ENCODE measurements around the gene PTPRT. TPM values are rescaled to one million over a fixed set of nuclear protein-coding genes. Genes with fewer than 3 reads are reported as not detected.

The PTPRT gene
- total and polyA plus RNA-seq, 9 donors: under 0.01 to 3.2 (median 0.22) TPM; not detected in 1

- no peak for DNase-seq
- WGBS, 3 donors: 49 to 63% (median 62%) methylated on average over 4 of the region's 4 CpGs
- no peak overlapping the region for H3K27ac ChIP-seq
- no peaks in the 10 kb centered on the region for H3K9me3 ChIP-seq
- no peaks in the 10 kb centered on the region for H3K4me1 ChIP-seq (ENCODE audit: insufficient read depth)
- no peak overlapping the region for H3K4me3 ChIP-seq
- TF ChIP-seq POLR2A (IDR thresholded peaks at IDR 0.05): no peak
- TF ChIP-seq CTCF (IDR thresholded peaks at IDR 0.05): no peak
- TF ChIP-seq EP300 (IDR thresholded peaks at IDR 0.05): no peak
- intact Hi-C loops (cut with DNase I): no loop called here
- no peaks in the 10 kb centered on the region for H3K36me3 ChIP-seq
- H3K27me3 ChIP-seq: no peaks in the 10 kb centered on the region
Observed at GRCh38 chr20:42191140-42191860, 998.4 kb downstream of the PTPRT start.

GRCh38 chr20:42190084-42190483 is 999.6 kb downstream of the PTPRT start:
- Histone ChIP-seq H3K27ac (no peak overlapping the region), H3K9me3 (no peaks in the 10 kb centered on the region), H3K4me1 (ENCODE audit: insufficient read depth) (no peaks in the 10 kb centered on the region), H3K4me3 (no peak overlapping the region), H3K36me3 (no peaks in the 10 kb centered on the region), H3K27me3 (no peaks in the 10 kb centered on the region)
- intact Hi-C loops (cut with DNase I): no loop called here
- TF ChIP-seq POLR2A (IDR thresholded peaks at IDR 0.05): no peak
- no peak for TF ChIP-seq CTCF (IDR thresholded peaks at IDR 0.05)
- 54 to 63% (median 59%) methylated on average over 3 of the region's 3 CpGs for WGBS, 3 donors
- DNase-seq: no peak

GRCh38 chr20:42186337-42186736 is 1003.4 kb downstream of the PTPRT start:
- Histone ChIP-seq H3K4me1 (ENCODE audit: insufficient read depth) (no peaks in the 10 kb centered on the region), H3K4me3 (no peak overlapping the region), H3K9me3 (no peaks in the 10 kb centered on the region), H3K27me3 (no peaks in the 10 kb centered on the region), H3K27ac (no peak overlapping the region), H3K36me3 (no peaks in the 10 kb centered on the region)
- no peak for DNase-seq
- intact Hi-C loops (cut with DNase I): no loop called here
- WGBS, 3 donors: 49 to 67% (median 58%) methylated on average over 3 of the region's 3 CpGs
- TF ChIP-seq POLR2A (IDR thresholded peaks at IDR 0.05): no peak
- TF ChIP-seq EP300 (IDR thresholded peaks at IDR 0.05): no peak
- TF ChIP-seq CTCF (IDR thresholded peaks at IDR 0.05): no peak

- Histone ChIP-seq H3K4me3 (no peak overlapping the region), H3K4me1 (ENCODE audit: insufficient read depth) (no peaks in the 10 kb centered on the region), H3K27me3 (no peaks in the 10 kb centered on the region), H3K27ac (no peak overlapping the region), H3K36me3 (no peaks in the 10 kb centered on the region), H3K9me3 (no peaks in the 10 kb centered on the region)
- WGBS, 3 donors: 46 to 55% (median 51%) methylated on average over 4 of the region's 4 CpGs
- intact Hi-C loops (cut with DNase I): no loop called here
- TF ChIP-seq POLR2A (IDR thresholded peaks at IDR 0.05) (no peak), CTCF (IDR thresholded peaks at IDR 0.05) (no peak)
- DNase-seq: no peak
Observed at GRCh38 chr20:42183147-42183546, 1006.6 kb downstream of the PTPRT start.

Data from ovary (tissue), 9 donors.